Parietal lobe (tissue), 1 donor: ENCODE measurements around the gene TIGD6. TPM values are rescaled to one million over a fixed set of nuclear protein-coding genes. Genes with fewer than 3 reads are reported as not detected.

ENCODE experiments used
- total RNA-seq: library from RNA; depleted of rRNA; stranded (reverse); fragments of >200 nt; gene quantifications from one replicate; pipeline ENCODE4 v1.2.3, GENCODE V29; 2014

Gene TIGD6
- 4.1 TPM for total RNA-seq

GRCh38 chr5:150000256-150000989, at the start of gene TIGD6, which contains the start of gene HMGXB3:
TSS of gene TIGD6 (minus strand) at chr5:150000654. CDS start at chr5:149996348, 4,306 bp downstream.
TSS of gene HMGXB3 (plus strand) at chr5:150000739. CDS start at chr5:150004853, 4,114 bp downstream.

GRCh38 chr5:149960272-149961185, 39.9 kb downstream of the TIGD6 start, which contains the start of gene SLC26A2:
TSS of gene SLC26A2 (plus strand) at chr5:149960758. CDS start at chr5:149977653, 16,895 bp downstream.

GRCh38 chr5:149944666-149945065, 55.8 kb downstream of the TIGD6 start, which contains the start of gene PDE6A:
TSS of gene PDE6A (minus strand) at chr5:149944793. CDS start at chr5:149944673, 120 bp downstream.

Other genes starting within 250 kb of the TIGD6 start
- not detected for gene PDE6A, start 55.9 kb downstream of the TIGD6 start, total RNA-seq
- 13.1 TPM for gene SLC26A2, start 39.9 kb downstream of the TIGD6 start, total RNA-seq
- 45.4 TPM for gene HMGXB3, start 85 bp upstream of the TIGD6 start, total RNA-seq
- gene CSF1R, start 85.9 kb upstream of the TIGD6 start, total RNA-seq, result 8.8 TPM
- 27.5 TPM for gene PDGFRB, start 155.2 kb upstream of the TIGD6 start, total RNA-seq
- gene CDX1, start 166.1 kb upstream of the TIGD6 start, total RNA-seq, result not detected
- gene SLC6A7, start 189.4 kb upstream of the TIGD6 start, total RNA-seq, result 1.9 TPM